Measurements from ENCODE around the gene CACNB2. TPM values are rescaled to one million over a fixed set of nuclear protein-coding genes. Genes with fewer than 3 reads are reported as not detected.

CACNB2 gene
- total and polyA plus RNA-seq, 4 donors, result 0.38 to 3.1 (median 0.83) TPM

DNA sequence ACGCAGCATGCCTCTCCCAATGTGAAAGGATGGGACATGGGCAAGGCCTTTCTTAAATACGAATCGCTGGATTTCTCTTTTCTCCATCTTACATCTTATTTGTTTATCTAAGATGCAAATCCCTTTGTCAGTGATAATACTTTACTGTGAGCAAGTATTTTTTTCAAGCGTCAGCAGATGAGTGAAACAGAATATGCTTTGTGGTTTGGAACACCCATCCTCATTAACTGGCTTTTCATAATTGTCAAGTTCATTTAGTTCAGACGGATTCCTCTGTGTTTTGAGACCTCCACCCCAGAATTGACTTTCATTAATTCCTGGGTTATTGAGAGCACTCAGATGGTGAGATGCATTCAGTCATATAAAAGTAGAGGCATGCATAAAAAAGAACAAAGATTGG, 361.4 kb downstream of the CACNB2 start:
- 77% methylated on average over 5 of the region's 5 CpGs for WGBS
- TF ChIP-seq FOXA2 (IDR thresholded peaks at IDR 0.05), result no peak
- TF ChIP-seq SP1 (IDR thresholded peaks at IDR 0.05), result no peak
- TF ChIP-seq RAD21 (IDR thresholded peaks at IDR 0.05), result no peak
- TF ChIP-seq, protein P1, sequence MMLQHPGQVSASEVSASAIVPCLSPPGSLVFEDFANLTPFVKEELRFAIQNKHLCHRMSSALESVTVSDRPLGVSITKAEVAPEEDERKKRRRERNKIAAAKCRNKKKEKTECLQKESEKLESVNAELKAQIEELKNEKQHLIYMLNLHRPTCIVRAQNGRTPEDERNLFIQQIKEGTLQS (IDR thresholded peaks at IDR 0.05), result no peak
- no peak for TF ChIP-seq JUND (IDR thresholded peaks at IDR 0.05)
- no peak for TF ChIP-seq NR2F2 (IDR thresholded peaks at IDR 0.05)
- TF ChIP-seq HNF4A (conservative IDR thresholded peaks at IDR 0.05), result no peak
- TF ChIP-seq HNF4G (IDR thresholded peaks at IDR 0.05), result no peak
- TF ChIP-seq, protein P2, sequence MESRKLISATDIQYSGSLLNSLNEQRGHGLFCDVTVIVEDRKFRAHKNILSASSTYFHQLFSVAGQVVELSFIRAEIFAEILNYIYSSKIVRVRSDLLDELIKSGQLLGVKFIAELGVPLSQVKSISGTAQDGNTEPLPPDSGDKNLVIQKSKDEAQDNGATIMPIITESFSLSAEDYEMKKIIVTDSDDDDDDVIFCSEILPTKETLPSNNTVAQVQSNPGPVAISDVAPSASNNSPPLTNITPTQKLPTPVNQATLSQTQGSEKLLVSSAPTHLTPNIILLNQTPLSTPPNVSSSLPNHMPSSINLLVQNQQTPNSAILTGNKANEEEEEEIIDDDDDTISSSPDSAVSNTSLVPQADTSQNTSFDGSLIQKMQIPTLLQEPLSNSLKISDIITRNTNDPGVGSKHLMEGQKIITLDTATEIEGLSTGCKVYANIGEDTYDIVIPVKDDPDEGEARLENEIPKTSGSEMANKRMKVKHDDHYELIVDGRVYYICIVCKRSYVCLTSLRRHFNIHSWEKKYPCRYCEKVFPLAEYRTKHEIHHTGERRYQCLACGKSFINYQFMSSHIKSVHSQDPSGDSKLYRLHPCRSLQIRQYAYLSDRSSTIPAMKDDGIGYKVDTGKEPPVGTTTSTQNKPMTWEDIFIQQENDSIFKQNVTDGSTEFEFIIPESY (IDR thresholded peaks at IDR 0.05), result no peak
- TF ChIP-seq GABPA (IDR thresholded peaks at IDR 0.05 in 1 of 2, conservative IDR thresholded peaks at IDR 0.05 in 1 of 2), result no peak
- no peak for TF ChIP-seq TAF1 (conservative IDR thresholded peaks at IDR 0.05)
- TF ChIP-seq, protein P3, sequence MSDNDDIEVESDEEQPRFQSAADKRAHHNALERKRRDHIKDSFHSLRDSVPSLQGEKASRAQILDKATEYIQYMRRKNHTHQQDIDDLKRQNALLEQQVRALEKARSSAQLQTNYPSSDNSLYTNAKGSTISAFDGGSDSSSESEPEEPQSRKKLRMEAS (IDR thresholded peaks at IDR 0.05), result no peak
- no peak for TF ChIP-seq FOXA1 (IDR thresholded peaks at IDR 0.05)
- TF ChIP-seq, protein P4, sequence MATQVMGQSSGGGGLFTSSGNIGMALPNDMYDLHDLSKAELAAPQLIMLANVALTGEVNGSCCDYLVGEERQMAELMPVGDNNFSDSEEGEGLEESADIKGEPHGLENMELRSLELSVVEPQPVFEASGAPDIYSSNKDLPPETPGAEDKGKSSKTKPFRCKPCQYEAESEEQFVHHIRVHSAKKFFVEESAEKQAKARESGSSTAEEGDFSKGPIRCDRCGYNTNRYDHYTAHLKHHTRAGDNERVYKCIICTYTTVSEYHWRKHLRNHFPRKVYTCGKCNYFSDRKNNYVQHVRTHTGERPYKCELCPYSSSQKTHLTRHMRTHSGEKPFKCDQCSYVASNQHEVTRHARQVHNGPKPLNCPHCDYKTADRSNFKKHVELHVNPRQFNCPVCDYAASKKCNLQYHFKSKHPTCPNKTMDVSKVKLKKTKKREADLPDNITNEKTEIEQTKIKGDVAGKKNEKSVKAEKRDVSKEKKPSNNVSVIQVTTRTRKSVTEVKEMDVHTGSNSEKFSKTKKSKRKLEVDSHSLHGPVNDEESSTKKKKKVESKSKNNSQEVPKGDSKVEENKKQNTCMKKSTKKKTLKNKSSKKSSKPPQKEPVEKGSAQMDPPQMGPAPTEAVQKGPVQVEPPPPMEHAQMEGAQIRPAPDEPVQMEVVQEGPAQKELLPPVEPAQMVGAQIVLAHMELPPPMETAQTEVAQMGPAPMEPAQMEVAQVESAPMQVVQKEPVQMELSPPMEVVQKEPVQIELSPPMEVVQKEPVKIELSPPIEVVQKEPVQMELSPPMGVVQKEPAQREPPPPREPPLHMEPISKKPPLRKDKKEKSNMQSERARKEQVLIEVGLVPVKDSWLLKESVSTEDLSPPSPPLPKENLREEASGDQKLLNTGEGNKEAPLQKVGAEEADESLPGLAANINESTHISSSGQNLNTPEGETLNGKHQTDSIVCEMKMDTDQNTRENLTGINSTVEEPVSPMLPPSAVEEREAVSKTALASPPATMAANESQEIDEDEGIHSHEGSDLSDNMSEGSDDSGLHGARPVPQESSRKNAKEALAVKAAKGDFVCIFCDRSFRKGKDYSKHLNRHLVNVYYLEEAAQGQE (IDR thresholded peaks at IDR 0.05), result no peak
- no peak for TF ChIP-seq EGR1 (IDR thresholded peaks at IDR 0.05; ENCODE audit: low read depth in 2 of 2)
- no peak for TF ChIP-seq RXRA (IDR thresholded peaks at IDR 0.05)
- TF ChIP-seq, protein P5, sequence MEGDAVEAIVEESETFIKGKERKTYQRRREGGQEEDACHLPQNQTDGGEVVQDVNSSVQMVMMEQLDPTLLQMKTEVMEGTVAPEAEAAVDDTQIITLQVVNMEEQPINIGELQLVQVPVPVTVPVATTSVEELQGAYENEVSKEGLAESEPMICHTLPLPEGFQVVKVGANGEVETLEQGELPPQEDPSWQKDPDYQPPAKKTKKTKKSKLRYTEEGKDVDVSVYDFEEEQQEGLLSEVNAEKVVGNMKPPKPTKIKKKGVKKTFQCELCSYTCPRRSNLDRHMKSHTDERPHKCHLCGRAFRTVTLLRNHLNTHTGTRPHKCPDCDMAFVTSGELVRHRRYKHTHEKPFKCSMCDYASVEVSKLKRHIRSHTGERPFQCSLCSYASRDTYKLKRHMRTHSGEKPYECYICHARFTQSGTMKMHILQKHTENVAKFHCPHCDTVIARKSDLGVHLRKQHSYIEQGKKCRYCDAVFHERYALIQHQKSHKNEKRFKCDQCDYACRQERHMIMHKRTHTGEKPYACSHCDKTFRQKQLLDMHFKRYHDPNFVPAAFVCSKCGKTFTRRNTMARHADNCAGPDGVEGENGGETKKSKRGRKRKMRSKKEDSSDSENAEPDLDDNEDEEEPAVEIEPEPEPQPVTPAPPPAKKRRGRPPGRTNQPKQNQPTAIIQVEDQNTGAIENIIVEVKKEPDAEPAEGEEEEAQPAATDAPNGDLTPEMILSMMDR (IDR thresholded peaks at IDR 0.05; ENCODE audit: low read depth, low read length, missing input control), result no peak

DNA sequence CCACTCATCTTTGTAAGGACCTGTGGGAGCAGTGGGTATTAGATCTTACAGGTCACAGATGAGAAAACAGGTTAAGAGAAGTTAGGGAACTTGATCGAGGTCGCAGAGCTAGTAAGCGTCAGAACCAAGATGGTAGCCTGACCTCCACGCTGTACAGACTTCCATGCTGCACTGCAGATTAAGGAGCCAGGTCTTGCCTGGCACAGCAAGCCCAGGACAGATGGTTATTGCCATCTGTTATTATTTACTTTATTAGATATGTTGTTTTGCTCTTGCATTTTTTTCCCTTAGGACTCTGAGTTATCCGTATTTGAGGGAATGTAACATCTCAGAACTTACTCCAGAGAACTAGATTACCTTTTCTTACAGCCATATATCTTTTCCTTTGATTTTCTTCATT, 363.9 kb downstream of the CACNB2 start:
- TF ChIP-seq YY1 (IDR thresholded peaks at IDR 0.05) (no peak), SP1 (IDR thresholded peaks at IDR 0.05) (no peak), GABPA (IDR thresholded peaks at IDR 0.05 in 1 of 2, conservative IDR thresholded peaks at IDR 0.05 in 1 of 2) (no peak), RXRA (IDR thresholded peaks at IDR 0.05) (no peak), HNF4A (conservative IDR thresholded peaks at IDR 0.05) (no peak), TAF1 (conservative IDR thresholded peaks at IDR 0.05) (no peak), HNF4G (IDR thresholded peaks at IDR 0.05) (no peak), NR2F2 (IDR thresholded peaks at IDR 0.05) (no peak), RAD21 (IDR thresholded peaks at IDR 0.05) (no peak)
- TF ChIP-seq, protein P3 (IDR thresholded peaks at IDR 0.05), result no peak
- TF ChIP-seq, protein P4 (IDR thresholded peaks at IDR 0.05), result no peak
- TF ChIP-seq, protein P2 (IDR thresholded peaks at IDR 0.05), result no peak
- H3K4me1 ChIP-seq (ENCODE audit: control insufficient read depth in 4 of 4, insufficient read depth in 4 of 4, low read length in 3 of 4), result no peaks in the 10 kb centered on the region
- H3K4me3 ChIP-seq (ENCODE audit: low read depth in 1 of 3, low read length in 3 of 3), result no peak overlapping the region
- H3K36me3 ChIP-seq (ENCODE audit: control insufficient read depth in 4 of 4, insufficient read depth in 3 of 4, low read depth in 1 of 4, low read length in 3 of 4), result no peaks in the 10 kb centered on the region
- H3K27me3 ChIP-seq (ENCODE audit: control insufficient read depth in 4 of 4, insufficient read depth in 4 of 4, low read length in 3 of 4), result no peaks in the 10 kb centered on the region
- WGBS, result 97% methylated on average over 5 of the region's 5 CpGs
- no peak overlapping the region for H3K9ac ChIP-seq (ENCODE audit: low read depth in 1 of 2, low read length in 2 of 2)
- H3K27ac ChIP-seq (ENCODE audit: low read depth in 1 of 2, low read length in 2 of 2), result no peak overlapping the region
- no peak for DNase-seq (ENCODE audit: low spot score)
- H3K9me3 ChIP-seq (ENCODE audit: control insufficient read depth in 4 of 4, low read length in 3 of 4), result no peaks in the 10 kb centered on the region

More for the DNA sequence above, 361.4 kb downstream of the CACNB2 start:
- no peaks in the 10 kb centered on the region for H3K4me1 ChIP-seq (ENCODE audit: control insufficient read depth in 4 of 4, insufficient read depth in 4 of 4, low read length in 3 of 4)
- DNase-seq (ENCODE audit: low spot score), result no peak
- H3K9ac ChIP-seq (ENCODE audit: low read depth in 1 of 2, low read length in 2 of 2), result no peak overlapping the region
- H3K27me3 ChIP-seq (ENCODE audit: control insufficient read depth in 4 of 4, insufficient read depth in 4 of 4, low read length in 3 of 4), result no peaks in the 10 kb centered on the region
- no peak overlapping the region for H3K4me3 ChIP-seq (ENCODE audit: low read depth in 1 of 3, low read length in 3 of 3)
- no peaks in the 10 kb centered on the region for H3K9me3 ChIP-seq (ENCODE audit: control insufficient read depth in 4 of 4, low read length in 3 of 4)
- no peak overlapping the region for H3K27ac ChIP-seq (ENCODE audit: low read depth in 1 of 2, low read length in 2 of 2)
- no peaks in the 10 kb centered on the region for H3K36me3 ChIP-seq (ENCODE audit: control insufficient read depth in 4 of 4, insufficient read depth in 3 of 4, low read depth in 1 of 4, low read length in 3 of 4)

Measured in liver (tissue), 9 donors.